ENCODE results near the gene PKLR. TPM values are rescaled to one million over a fixed set of nuclear protein-coding genes. Genes with fewer than 3 reads are reported as not detected.

The PKLR gene
- polyA plus RNA-seq, 1 of the 3 experiments (the other 2 are of a cell fraction), result not detected

GRCh38 chr1:155260276-155260675 is 41.0 kb downstream of the PKLR start:
- H3K9me3 ChIP-seq, result no peaks in the 10 kb centered on the region
- H3K27ac ChIP-seq (ENCODE audit: low read depth in 2 of 2, low read length in 1 of 2), result no peak overlapping the region
- H3K9ac ChIP-seq, result no peak overlapping the region
- H3K4me1 ChIP-seq (ENCODE audit: control insufficient read depth in 1 of 2, insufficient read depth in 2 of 2, low read depth in 1 of 2, low read length in 1 of 2), result peaks cover 0 to 19% of the 10 kb centered on the region in 2 experiments; a peak in 2 of 4 replicates
- H3K36me3 ChIP-seq (replicated peaks in 1 of 2; ENCODE audit: control insufficient read depth in 1 of 2, insufficient read depth in 2 of 2, low read length in 1 of 2), result peaks cover 24 to 48% of the 10 kb centered on the region in 2 experiments
- no peaks in the 10 kb centered on the region for H3K27me3 ChIP-seq (ENCODE audit: insufficient read depth)
- H3K79me2 ChIP-seq (ENCODE audit: insufficient read depth), result peaks cover 21% of the 10 kb centered on the region
- CTCF ChIA-PET, result interaction anchor here (0.6 to 4.4 kb wide), 6 partner anchors 9 to 86 kb away, joined by 3 to 66 read pairs (median 4); partner anchors contain the start of genes CLK2 and TRIM46
- H3F3A ChIP-seq (replicated peaks; ENCODE audit: insufficient read depth), result peaks cover 65% of the 10 kb centered on the region
- no peaks in the 10 kb centered on the region for H4K20me1 ChIP-seq (ENCODE audit: insufficient read depth)
- peak overlapping the region; percentile 96 for H3K4me2 ChIP-seq
- no peak overlapping the region for H3K4me3 ChIP-seq (ENCODE audit: low read depth in 2 of 2, low read length in 1 of 2)
- TF ChIP-seq ELF1 (IDR thresholded peaks at IDR 0.05) (no peak), FOXJ3 (CRISPR knock-in tag; IDR thresholded peaks at IDR 0.05) (no peak), RFX5 (IDR thresholded peaks at IDR 0.05; ENCODE audit: low read length) (no peak), CHD2 (IDR thresholded peaks at IDR 0.05; ENCODE audit: low read length, partially characterized antibody) (no peak), ZBTB33 (IDR thresholded peaks at IDR 0.05; ENCODE audit: borderline replicate concordance, low read depth) (no peak), GATA2 (CRISPR knock-in tag; IDR thresholded peaks at IDR 0.05) (no peak), POLR2AphosphoS5 (IDR thresholded peaks at IDR 0.05; ENCODE audit: low read depth, low read length) (no peak), JUND (IDR thresholded peaks at IDR 0.05) (no peak), RXRA (IDR thresholded peaks at IDR 0.05; ENCODE audit: borderline replicate concordance, low read depth) (no peak), MXI1 (IDR thresholded peaks at IDR 0.05; ENCODE audit: low read depth, low read length) (no peak), IRF3 (IDR thresholded peaks at IDR 0.05; ENCODE audit: low read depth, low read length) (no peak), YY1 (IDR thresholded peaks at IDR 0.05; ENCODE audit: low read depth) (no peak), SIN3A (IDR thresholded peaks at IDR 0.05; ENCODE audit: borderline replicate concordance, low read depth, low read length) (no peak), MEF2A (IDR thresholded peaks at IDR 0.05; ENCODE audit: borderline replicate concordance, low read depth) (no peak), SMC3 (IDR thresholded peaks at IDR 0.05; ENCODE audit: low read depth, low read length) (no peak), MAX (IDR thresholded peaks at IDR 0.05; ENCODE audit: low read depth) (no peak), GABPA (IDR thresholded peaks at IDR 0.05; ENCODE audit: low read depth) (no peak)
- no peak overlapping the region for H2AFZ ChIP-seq (ENCODE audit: low read depth)
- DNase-seq, result no peak
- H3K9me2 ChIP-seq, result no peaks in the 10 kb centered on the region
- POLR2A ChIA-PET, result interaction anchor here (0.6 to 1.5 kb wide), 3 partner anchors 9 to 64 kb away, joined by 3 read pairs; no protein-coding TSS in a partner anchor
- WGBS (ENCODE audit: low lambda C conversion rate), result 94% methylated on average over 5 of the region's 5 CpGs
